Measurements from ENCODE around the gene TTC34.

GRCh38 chr1:2835650-2836159 lies 34.2 kb upstream of the TTC34 start:
- no peak for TF ChIP-seq CTCF (conservative IDR thresholded peaks at IDR 0.05; ENCODE audit: low read depth in 2 of 2)
- no peak for TF ChIP-seq EZH2phosphoT487 (IDR thresholded peaks at IDR 0.05; ENCODE audit: unreplicated experiment)
- TF ChIP-seq JUNB (IDR thresholded peaks at IDR 0.05; ENCODE audit: unreplicated experiment) = no peak
- no peak for TF ChIP-seq REST (IDR thresholded peaks at IDR 0.05; ENCODE audit: unreplicated experiment)
- no peak for TF ChIP-seq POLR2AphosphoS5 (IDR thresholded peaks at IDR 0.05; ENCODE audit: low read depth)
- TF ChIP-seq EZH2 (IDR thresholded peaks at IDR 0.05; ENCODE audit: low read depth, unreplicated experiment) = no peak
- no peak for TF ChIP-seq CREB1 (CRISPR knock-in tag; IDR thresholded peaks at IDR 0.05; ENCODE audit: low read depth)
- no peak for TF ChIP-seq ZNF462 (CRISPR knock-in tag; IDR thresholded peaks at IDR 0.05)
- TF ChIP-seq ETS1 (IDR thresholded peaks at IDR 0.05) = no peak
